HCT116 (cell line): Measurements from ENCODE around the gene ITGA2B. TPM values are rescaled to one million over a fixed set of nuclear protein-coding genes. Genes with fewer than 3 reads are reported as not detected.

ENCODE experiments used
- ATAC-seq: fragments of 200-7000 bp; cut with Tn5 transposase; 2 replicates; pipeline ENCODE4 v1.9.1; 2020; ENCODE audit warnings: mild to moderate bottlenecking, moderate library complexity
- BruUV-seq: library from RNA; stranded (reverse); fragments of 400-500 nt; replicated peaks from 2 replicates; lab custom pipeline; 2021; lab: Mats Ljungman, UMichigan
- CTCF ChIA-PET: fragments of 300-600 bp; sonication (Branson Sonifier 250); formaldehyde crosslinking; loops from one replicate; lab custom pipeline; 2021; ENCODE audit warnings: antibody characterized with exemption; lab: Charles Lee
- POLR2A ChIA-PET: fragments of 300-600, 350-600 bp; sonication (Branson Sonifier 250); formaldehyde crosslinking; loops from one replicate; lab custom pipeline; 2021; ENCODE audit warnings: antibody characterized with exemption; lab: Charles Lee
- RAD21 ChIA-PET, 2 experiments: fragments of 300-600 bp; sonication (Branson Sonifier 250); formaldehyde crosslinking; loops; one replicate each; lab custom pipeline; 2023; ENCODE audit warnings: low total read pairs in 2 of 2; ENCODE audit not compliant: uncharacterized antibody in 2 of 2, unreplicated experiment in 2 of 2, low non-redundant PET in 1 of 2; lab: Charles Lee
- DNase-seq: peaks from one replicate; pipeline ENCODE4 v3.0.0-alpha.2; 2010; ENCODE audit warnings: low read depth, low spot score
- H2AFZ ChIP-seq: fragments of 200-600 bp; shearing (Covaris generic), sonication (generic); 2 replicates; pipeline ENCODE4 v1.6.1; 2017; ENCODE audit warnings: low read depth, mixed run types, mixed read lengths, antibody characterized with exemption, low read length; ENCODE audit not compliant: poor library complexity, severe bottlenecking
- H3K27ac ChIP-seq: 2 replicates; pipeline ENCODE4 v1.5.1; 2012; ENCODE audit warnings: low read depth, low read length
- H3K27me3 ChIP-seq: fragments of 200-600 bp; sonication (generic); 2 replicates; pipeline ENCODE4 v1.6.1; 2016; ENCODE audit warnings: mixed run types, low read length, mixed read lengths; ENCODE audit not compliant: insufficient read depth
- H3K36me3 ChIP-seq, 2 experiments: fragments of 200-500 bp in 1 of 2; fragments of 200-600 bp in 1 of 2; sonication (Bioruptor generic) in 1 of 2; sonication (generic) in 1 of 2; 2 replicates each; pipeline versions ENCODE4 v1.5.1 to v1.6.1; 2014 to 2016; ENCODE audit warnings: low read length in 2 of 2, inconsistent platforms in 1 of 2, mixed read lengths in 1 of 2, mixed run types in 1 of 2; ENCODE audit not compliant: insufficient read depth in 2 of 2, control insufficient read depth in 1 of 2
- H3K4me1 ChIP-seq, 2 experiments: fragments of 200-600 bp in 1 of 2; sonication (generic) in 1 of 2; 2 replicates each; pipeline versions ENCODE4 v1.5.1 to v1.6.1; 2012 to 2017; ENCODE audit warnings: low read length in 2 of 2, inconsistent platforms in 1 of 2, mild to moderate bottlenecking in 1 of 2, mixed read lengths in 1 of 2, mixed run types in 1 of 2, moderate library complexity in 1 of 2; ENCODE audit not compliant: insufficient read depth in 2 of 2, control insufficient read depth in 1 of 2
- H3K4me2 ChIP-seq: fragments of 200-600 bp; sonication (generic); 2 replicates; pipeline ENCODE4 v1.6.1; 2017; ENCODE audit warnings: mixed run types, low read length, mixed read lengths
- H3K4me3 ChIP-seq, 2 experiments: fragments of 200-600 bp in 1 of 2; sonication (generic) in 1 of 2; replicated peaks in 1 of 2; 2 replicates each; pipeline ENCODE4 v1.5.1; 2011 to 2016; ENCODE audit warnings: low read length in 2 of 2, control low read depth in 1 of 2, low read depth in 1 of 2, mild to moderate bottlenecking in 1 of 2, mixed read lengths in 1 of 2, mixed run types in 1 of 2
- H3K79me2 ChIP-seq: fragments of 200-600 bp; sonication (generic); 2 replicates; pipeline ENCODE4 v1.6.1; 2017; ENCODE audit warnings: mild to moderate bottlenecking, mixed run types, low read length, moderate library complexity, mixed read lengths; ENCODE audit not compliant: insufficient read depth
- H3K9ac ChIP-seq: fragments of 200-600 bp; sonication (generic); 2 replicates; pipeline ENCODE4 v1.6.1; 2016; ENCODE audit warnings: low read length, mixed read lengths
- H3K9me2 ChIP-seq: fragments of 200-600 bp; sonication (generic), shearing (Covaris generic); 2 replicates; pipeline ENCODE4 v1.6.1; 2017; ENCODE audit warnings: mixed run types, mild to moderate bottlenecking, moderate library complexity; ENCODE audit not compliant: insufficient read depth
- H3K9me3 ChIP-seq, 2 experiments: fragments of 200-500 bp in 1 of 2; fragments of 200-600 bp in 1 of 2; sonication (Bioruptor generic) in 1 of 2; sonication (generic) in 1 of 2; 2 replicates each; pipeline ENCODE4 v1.6.1; 2014 to 2017; ENCODE audit warnings: low read length in 2 of 2, mixed read lengths in 2 of 2, inconsistent platforms in 1 of 2, low read depth in 1 of 2, mild to moderate bottlenecking in 1 of 2, mixed run types in 1 of 2, moderate library complexity in 1 of 2; ENCODE audit not compliant: control insufficient read depth in 1 of 2, insufficient read depth in 1 of 2
- H4K20me1 ChIP-seq: fragments of 200-600 bp; sonication (generic), shearing (Covaris generic); 2 replicates; pipeline ENCODE4 v1.6.1; 2017; ENCODE audit warnings: mixed run types, mild to moderate bottlenecking, moderate library complexity; ENCODE audit not compliant: insufficient read depth
- CBX3 ChIP-seq: IDR thresholded peaks from 2 replicates; pipeline ENCODE4 v1.6.1; 2012; ENCODE audit warnings: low read depth
- CEBPB ChIP-seq: IDR thresholded peaks from 2 replicates; pipeline ENCODE4 v1.6.1; 2012; ENCODE audit warnings: low read depth
- CTCF ChIP-seq, 3 experiments: fragments of 200-600 bp in 1 of 3; sonication (generic) in 1 of 3; IDR thresholded peaks in 2 of 3; conservative IDR thresholded peaks in 1 of 3; 2 replicates each; pipeline ENCODE4 v1.5.1; 2012 to 2017; ENCODE audit warnings: low read depth in 2 of 3, low read length in 2 of 3, antibody characterized with exemption in 1 of 3, borderline replicate concordance in 1 of 3, control low read depth in 1 of 3, mild to moderate bottlenecking in 1 of 3, mixed read lengths in 1 of 3, mixed run types in 1 of 3, moderate library complexity in 1 of 3; ENCODE audit not compliant: insufficient read depth in 1 of 3
- ELF1 ChIP-seq: IDR thresholded peaks from 2 replicates; pipeline ENCODE4 v1.6.1; 2012; ENCODE audit warnings: low read depth, borderline replicate concordance
- EZH2 ChIP-seq: fragments of 200-600 bp; sonication (generic); IDR thresholded peaks from 2 replicates; pipeline ENCODE4 v1.6.1; 2017; ENCODE audit warnings: antibody characterized with exemption, mixed run types
- FOSL1 ChIP-seq: IDR thresholded peaks from 2 replicates; pipeline ENCODE4 v1.6.1; 2012; ENCODE audit warnings: low read depth
- JUND ChIP-seq: IDR thresholded peaks from 2 replicates; pipeline ENCODE4 v1.6.1; 2012
- POLR2A ChIP-seq: IDR thresholded peaks from 2 replicates; pipeline ENCODE4 v1.7.0; 2011; ENCODE audit warnings: borderline replicate concordance; ENCODE audit not compliant: insufficient read depth, insufficient read length; ENCODE audit errors: extremely low read depth
- POLR2AphosphoS5 ChIP-seq: IDR thresholded peaks from 2 replicates; pipeline ENCODE4 v1.6.1; 2011; ENCODE audit warnings: mild to moderate bottlenecking, low read depth, low read length, moderate library complexity
- RAD21 ChIP-seq: IDR thresholded peaks from 2 replicates; pipeline ENCODE4 v1.6.1; 2012; ENCODE audit warnings: low read depth, mild to moderate bottlenecking
- REST ChIP-seq: IDR thresholded peaks from 2 replicates; pipeline ENCODE4 v1.6.1; 2012; ENCODE audit warnings: low read depth
- SIN3A ChIP-seq: IDR thresholded peaks from 2 replicates; pipeline ENCODE4 v1.6.1; 2012; ENCODE audit warnings: low read depth
- SP1 ChIP-seq: IDR thresholded peaks from 2 replicates; pipeline ENCODE4 v1.6.1; 2012; ENCODE audit warnings: low read depth
- TCF7L2 ChIP-seq: IDR thresholded peaks from 2 replicates; pipeline ENCODE4 v1.7.0; 2011; ENCODE audit warnings: borderline replicate concordance, inconsistent platforms; ENCODE audit not compliant: insufficient read depth, insufficient read length; ENCODE audit errors: extremely low read depth
- YY1 ChIP-seq: IDR thresholded peaks from 2 replicates; pipeline ENCODE4 v1.6.1; 2011; ENCODE audit warnings: low read length, low read depth, moderate library complexity, mild to moderate bottlenecking; ENCODE audit not compliant: insufficient replicate concordance; ENCODE audit errors: extremely low read depth
- ZBTB33 ChIP-seq: IDR thresholded peaks from 2 replicates; pipeline ENCODE4 v1.6.1; 2011; ENCODE audit warnings: mild to moderate bottlenecking, low read length, moderate library complexity; ENCODE audit not compliant: insufficient replicate concordance; ENCODE audit errors: extremely low read depth
- ZFX ChIP-seq: fragments of 450-650 bp; IDR thresholded peaks from 2 replicates; pipeline ENCODE4 v1.6.1; 2017
- intact Hi-C: fragments of 100-400 bp; cut with micrococcal nuclease; formaldehyde crosslinking; loops from 2 replicates; pipeline ENCODE4 v1.10.0; 2022
- total RNA-seq: library from RNA; stranded (reverse); gene quantifications from one replicate; pipeline ENCODE4 v1.2.1, GENCODE V29; 2021; ENCODE audit not compliant: unreplicated experiment
- TF ChIP-seq, protein P1 (sequence below): IDR thresholded peaks from 2 replicates; pipeline ENCODE4 v1.6.1; 2012
- TF ChIP-seq, protein P2 (sequence below): IDR thresholded peaks from 2 replicates; pipeline ENCODE4 v1.6.1; 2012

Gene ITGA2B
- total RNA-seq, 1 experiment from 2014 or later: 7.6 TPM

- no peaks in the 10 kb centered on the region for H3K9me3 ChIP-seq
- peak overlapping the region; percentile 33; the same call in 1 of the 2 replicates for H3K4me2 ChIP-seq
- H3K79me2 ChIP-seq: peaks cover 32% of the 10 kb centered on the region
- ChIA-PET POLR2A (interaction anchor here (1.0 kb wide), 1 partner anchor 142 kb away, joined by 3 read pairs; no protein-coding TSS in a partner anchor), CTCF (interaction anchor here (0.8 to 1.3 kb wide), 4 partner anchors 18 to 124 kb away, joined by 3 to 6 read pairs (median 4); partner anchors contain the start of gene GRN), RAD21 (interaction anchor here in 1 of 2 experiments (1.2 kb wide), 1 partner anchor 117 kb away, joined by 4 read pairs; no protein-coding TSS in a partner anchor)
- no peak overlapping the region for H2AFZ ChIP-seq
- H3K4me1 ChIP-seq: peaks cover 18 to 40% of the 10 kb centered on the region in 2 experiments
- H4K20me1 ChIP-seq: no peaks in the 10 kb centered on the region
- H3K27me3 ChIP-seq: no peaks in the 10 kb centered on the region
- H3K36me3 ChIP-seq: no peaks in the 10 kb centered on the region
- ATAC-seq (no peak), DNase-seq (no peak)
- no peak overlapping the region for H3K4me3 ChIP-seq
- H3K27ac ChIP-seq: peak overlapping the region; percentile 23; the same call in 1 of the 2 replicates
- intact Hi-C loops: loop anchor here (2.0 kb wide), 2 partner anchors 109 to 117 kb away; partner anchors contain the start of gene UBTF
- H3K9ac ChIP-seq: no peak overlapping the region
- no peaks in the 10 kb centered on the region for H3K9me2 ChIP-seq
- BruUV-seq: no TSS peak
- TF ChIP-seq SIN3A (no peak), RAD21 (no peak), TCF7L2 (no peak), YY1 (no peak), CEBPB (no peak), SP1 (no peak), FOSL1 (no peak), CBX3 (no peak), ELF1 (no peak), ZFX (no peak), REST (no peak), POLR2AphosphoS5 (no peak), ZBTB33 (no peak), JUND (no peak), POLR2A (no peak), EZH2 (no peak), CTCF (IDR thresholded peaks at IDR 0.05 in 2 of 3, conservative IDR thresholded peaks at IDR 0.05 in 1 of 3; ENCODE audit: borderline replicate concordance in 1 of 3, insufficient read depth in 1 of 3, low read depth in 2 of 3, low read length in 2 of 3) (no peak)
- TF ChIP-seq, protein P1, sequence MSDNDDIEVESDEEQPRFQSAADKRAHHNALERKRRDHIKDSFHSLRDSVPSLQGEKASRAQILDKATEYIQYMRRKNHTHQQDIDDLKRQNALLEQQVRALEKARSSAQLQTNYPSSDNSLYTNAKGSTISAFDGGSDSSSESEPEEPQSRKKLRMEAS: no peak
- TF ChIP-seq, protein P2, sequence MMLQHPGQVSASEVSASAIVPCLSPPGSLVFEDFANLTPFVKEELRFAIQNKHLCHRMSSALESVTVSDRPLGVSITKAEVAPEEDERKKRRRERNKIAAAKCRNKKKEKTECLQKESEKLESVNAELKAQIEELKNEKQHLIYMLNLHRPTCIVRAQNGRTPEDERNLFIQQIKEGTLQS: no peak
Observed at GRCh38 chr17:44327715-44328449, 61.6 kb downstream of the ITGA2B start.
